AG09319 (cell line): ENCODE results near the gene IL16.
A peak's percentile ranks its signal among the peaks of the same experiment; 100 is the strongest.

Experiments used
- DNase-seq: peaks from one replicate; pipeline ENCODE4 v3.0.0-alpha.2; 2010; ENCODE audit warnings: low read depth; ENCODE audit errors: extremely low read depth
- TF ChIP-seq, protein P1 (sequence below): IDR thresholded peaks from 2 replicates; pipeline ENCODE4 v1.5.1; 2011; ENCODE audit warnings: low read depth, mild to moderate bottlenecking, inconsistent platforms, low read length, moderate library complexity

IL16 gene

GRCh38 chr15:81255958-81256320, 59.3 kb downstream of the IL16 start:
- TF ChIP-seq, protein P1, sequence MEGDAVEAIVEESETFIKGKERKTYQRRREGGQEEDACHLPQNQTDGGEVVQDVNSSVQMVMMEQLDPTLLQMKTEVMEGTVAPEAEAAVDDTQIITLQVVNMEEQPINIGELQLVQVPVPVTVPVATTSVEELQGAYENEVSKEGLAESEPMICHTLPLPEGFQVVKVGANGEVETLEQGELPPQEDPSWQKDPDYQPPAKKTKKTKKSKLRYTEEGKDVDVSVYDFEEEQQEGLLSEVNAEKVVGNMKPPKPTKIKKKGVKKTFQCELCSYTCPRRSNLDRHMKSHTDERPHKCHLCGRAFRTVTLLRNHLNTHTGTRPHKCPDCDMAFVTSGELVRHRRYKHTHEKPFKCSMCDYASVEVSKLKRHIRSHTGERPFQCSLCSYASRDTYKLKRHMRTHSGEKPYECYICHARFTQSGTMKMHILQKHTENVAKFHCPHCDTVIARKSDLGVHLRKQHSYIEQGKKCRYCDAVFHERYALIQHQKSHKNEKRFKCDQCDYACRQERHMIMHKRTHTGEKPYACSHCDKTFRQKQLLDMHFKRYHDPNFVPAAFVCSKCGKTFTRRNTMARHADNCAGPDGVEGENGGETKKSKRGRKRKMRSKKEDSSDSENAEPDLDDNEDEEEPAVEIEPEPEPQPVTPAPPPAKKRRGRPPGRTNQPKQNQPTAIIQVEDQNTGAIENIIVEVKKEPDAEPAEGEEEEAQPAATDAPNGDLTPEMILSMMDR: no peak
- DNase-seq: no peak

DNA sequence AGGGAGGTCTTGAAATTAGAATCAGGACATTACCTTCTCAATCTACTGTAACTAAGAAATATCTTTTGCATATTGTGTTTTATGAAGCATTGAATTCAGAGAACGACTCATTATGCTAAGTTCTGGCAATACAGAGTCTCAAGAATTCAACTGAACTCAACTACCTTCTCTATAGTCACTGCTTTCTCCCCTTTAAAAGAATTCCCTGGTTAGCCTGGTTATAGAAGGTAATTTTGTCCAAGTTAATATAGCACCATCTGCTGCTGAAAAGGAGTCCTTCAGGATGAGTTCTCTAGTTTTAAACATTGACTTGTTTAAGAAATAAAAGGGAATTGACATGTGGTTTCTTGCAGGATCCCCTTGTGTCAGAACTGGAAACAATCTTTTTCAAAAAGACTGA, 60.2 kb downstream of the IL16 start:
- DNase-seq: no peak
- TF ChIP-seq, protein P1: peak; percentile 63

DNA sequence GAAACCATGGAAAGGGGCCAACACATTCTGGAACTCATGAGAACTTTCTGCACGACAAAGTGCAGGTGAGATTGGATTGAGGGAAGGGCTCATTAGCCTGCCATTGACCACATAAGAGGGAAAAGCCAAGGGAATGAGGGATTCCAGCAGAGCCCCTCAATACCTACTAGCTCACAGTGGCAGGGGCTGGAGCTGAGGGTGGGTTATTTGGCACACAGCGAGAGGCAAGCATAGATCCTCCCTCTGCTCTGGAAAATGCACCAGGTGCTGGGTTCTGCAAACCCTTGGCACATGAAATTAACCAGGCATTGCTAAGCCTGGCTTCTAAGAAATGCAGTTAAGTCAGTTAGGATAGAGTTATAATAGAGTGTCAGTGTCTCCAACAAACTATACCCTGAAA, 60.8 kb downstream of the IL16 start:
- no peak for DNase-seq
- TF ChIP-seq, protein P1: no peak

DNA sequence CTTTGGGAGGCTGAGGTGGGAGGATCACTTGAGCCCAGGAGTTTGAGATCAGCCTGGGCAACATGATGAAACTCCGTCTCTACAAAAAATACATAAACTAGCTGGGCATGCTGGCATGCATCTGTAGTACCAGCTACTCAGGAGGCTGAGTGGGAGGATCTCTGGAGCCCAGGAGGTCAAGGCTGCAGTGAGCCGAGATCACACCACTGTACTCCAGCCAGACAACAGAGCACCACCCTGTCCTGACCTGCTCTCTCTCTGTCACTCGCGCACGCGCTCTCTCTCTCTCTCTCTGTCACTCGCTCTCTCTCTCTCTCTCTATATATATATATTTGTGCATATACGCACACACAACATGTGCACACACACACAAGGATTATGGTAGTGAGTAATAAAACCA, 61.8 kb downstream of the IL16 start:
- TF ChIP-seq, protein P1: no peak
- no peak for DNase-seq

DNA sequence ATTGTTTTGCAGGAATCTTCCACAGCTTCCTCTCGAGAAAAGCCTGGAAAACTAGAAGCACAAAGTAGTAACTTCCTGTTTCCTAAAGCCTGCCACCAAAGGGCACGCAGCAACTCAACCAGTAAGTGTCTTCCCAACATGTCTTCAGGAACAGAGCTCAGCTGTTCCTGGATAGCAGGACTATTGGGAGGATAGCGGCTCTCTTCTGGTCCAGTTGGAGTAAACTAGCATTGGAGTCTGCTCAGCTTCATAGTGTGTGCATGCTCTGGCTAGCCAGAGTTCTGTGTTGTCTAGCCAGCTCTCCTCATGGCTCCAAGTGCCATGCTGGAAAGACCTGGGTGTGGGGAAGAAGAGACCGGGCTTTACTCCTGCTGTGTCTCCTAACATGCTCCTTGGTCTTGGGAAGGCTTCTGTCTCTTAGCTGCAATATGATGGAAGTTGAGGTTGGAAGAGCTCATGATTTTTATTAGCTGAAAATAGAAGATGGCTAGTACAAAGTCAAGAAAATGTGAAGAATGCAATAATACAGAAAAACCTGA, 63.1 kb downstream of the IL16 start:
- TF ChIP-seq, protein P1: no peak
- DNase-seq: no peak

- TF ChIP-seq, protein P1: no peak
- DNase-seq: no peak
Observed at GRCh38 chr15:81261172-81261811, 64.6 kb downstream of the IL16 start.

GRCh38 chr15:81263477-81263876, 66.8 kb downstream of the IL16 start:
- no peak for DNase-seq
- TF ChIP-seq, protein P1: no peak
